ENCODE results near the gene SNTG2. TPM values are rescaled to one million over a fixed set of nuclear protein-coding genes. Genes with fewer than 3 reads are reported as not detected.

Gene SNTG2
- total and polyA plus RNA-seq, 4 donors, result 4.5 to 7.0 TPM; not detected in 2

- WGBS, 2 donors, result 51 to 64% methylated on average over 7 of the region's 7 CpGs
Observed at GRCh38 chr2:1394709-1395408, 444.2 kb downstream of the SNTG2 start.

GRCh38 chr2:1397350-1397749, 446.7 kb downstream of the SNTG2 start:
- 49 to 63% methylated on average over 4 of the region's 4 CpGs for WGBS, 2 donors
- Histone ChIP-seq H3K27ac (ENCODE audit: low read depth in 1 of 2, low read length in 2 of 2) (no peak overlapping the region), H3K27me3 (ENCODE audit: control insufficient read depth in 1 of 2, insufficient read depth in 2 of 2, low read length in 1 of 2) (no peaks in the 10 kb centered on the region), H3K36me3 (ENCODE audit: control insufficient read depth in 1 of 2, insufficient read depth in 2 of 2, low read length in 1 of 2) (no peaks in the 10 kb centered on the region), H3K4me1 (ENCODE audit: control insufficient read depth in 1 of 2, insufficient read depth in 2 of 2, low read length in 2 of 2) (no peaks in the 10 kb centered on the region), H3K9me3 (ENCODE audit: control insufficient read depth, low read length) (peaks cover 2% of the 10 kb centered on the region), H3K4me3 (ENCODE audit: low read length in 2 of 2) (no peak overlapping the region)
- no peak for ATAC-seq (ENCODE audit: low FRiP score)
- intact Hi-C loops (cut with DNase I), result no loop called here
- no peak for DNase-seq

More at GRCh38 chr2:1394709-1395408, 444.2 kb downstream of the SNTG2 start:
- H3K4me1 ChIP-seq (ENCODE audit: control insufficient read depth in 1 of 2, insufficient read depth in 2 of 2, low read length in 2 of 2), result no peaks in the 10 kb centered on the region
- H3K27me3 ChIP-seq (ENCODE audit: control insufficient read depth in 1 of 2, insufficient read depth in 2 of 2, low read length in 1 of 2), result no peaks in the 10 kb centered on the region
- no peak overlapping the region for H3K27ac ChIP-seq (ENCODE audit: low read depth in 1 of 2, low read length in 2 of 2)
- no peak for DNase-seq
- intact Hi-C loops (cut with DNase I), result no loop called here
- H3K36me3 ChIP-seq (ENCODE audit: control insufficient read depth in 1 of 2, insufficient read depth in 2 of 2, low read length in 1 of 2), result no peaks in the 10 kb centered on the region
- no peaks in the 10 kb centered on the region for H3K9me3 ChIP-seq (ENCODE audit: control insufficient read depth, low read length)
- no peak for ATAC-seq (ENCODE audit: low FRiP score)
- no peak overlapping the region for H3K4me3 ChIP-seq (ENCODE audit: low read length in 2 of 2)

DNA sequence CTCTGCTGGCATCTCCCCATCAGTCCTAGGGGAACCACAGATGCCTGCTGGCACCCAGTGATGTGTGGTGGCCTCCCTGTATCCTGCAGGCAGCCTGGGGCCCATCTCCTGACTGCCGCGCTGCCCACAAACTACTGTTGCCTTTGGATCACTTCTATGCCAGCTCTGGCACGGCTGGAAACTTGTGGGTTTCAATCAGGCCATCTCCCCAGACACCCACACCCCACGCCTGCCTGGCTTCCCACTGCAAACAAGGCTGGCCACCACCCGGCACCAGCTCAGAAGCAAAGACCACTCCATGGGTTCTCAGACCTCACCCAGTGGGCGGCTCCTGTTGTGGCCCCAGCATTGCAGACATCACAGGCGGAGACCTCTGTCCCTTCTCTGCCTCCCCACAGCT, 447.5 kb downstream of the SNTG2 start:
- no peak for ATAC-seq (ENCODE audit: low FRiP score)
- 44 to 47% methylated on average over 7 of the region's 7 CpGs for WGBS, 2 donors

GRCh38 chr2:1400943-1401735, 450.5 kb downstream of the SNTG2 start:
- Histone ChIP-seq H3K27me3 (ENCODE audit: control insufficient read depth in 1 of 2, insufficient read depth in 2 of 2, low read length in 1 of 2) (no peaks in the 10 kb centered on the region), H3K9me3 (ENCODE audit: control insufficient read depth, low read length) (peaks cover 2% of the 10 kb centered on the region), H3K4me3 (ENCODE audit: low read length in 2 of 2) (no peak overlapping the region), H3K4me1 (ENCODE audit: control insufficient read depth in 1 of 2, insufficient read depth in 2 of 2, low read length in 2 of 2) (no peaks in the 10 kb centered on the region), H3K36me3 (ENCODE audit: control insufficient read depth in 1 of 2, insufficient read depth in 2 of 2, low read length in 1 of 2) (no peaks in the 10 kb centered on the region), H3K27ac (ENCODE audit: low read depth in 1 of 2, low read length in 2 of 2) (no peak overlapping the region)
- ATAC-seq (ENCODE audit: low FRiP score), result no peak
- 78% methylated on average over 8 of the region's 8 CpGs for WGBS, 2 donors
- intact Hi-C loops (cut with DNase I), result no loop called here
- no peak for DNase-seq

More for the DNA sequence above, 447.5 kb downstream of the SNTG2 start:
- Histone ChIP-seq H3K27me3 (ENCODE audit: control insufficient read depth in 1 of 2, insufficient read depth in 2 of 2, low read length in 1 of 2) (no peaks in the 10 kb centered on the region), H3K9me3 (ENCODE audit: control insufficient read depth, low read length) (peaks cover 2% of the 10 kb centered on the region), H3K27ac (ENCODE audit: low read depth in 1 of 2, low read length in 2 of 2) (no peak overlapping the region), H3K4me3 (ENCODE audit: low read length in 2 of 2) (no peak overlapping the region), H3K36me3 (ENCODE audit: control insufficient read depth in 1 of 2, insufficient read depth in 2 of 2, low read length in 1 of 2) (no peaks in the 10 kb centered on the region), H3K4me1 (ENCODE audit: control insufficient read depth in 1 of 2, insufficient read depth in 2 of 2, low read length in 2 of 2) (no peaks in the 10 kb centered on the region)
- DNase-seq, result no peak
- intact Hi-C loops (cut with DNase I), result no loop called here

GRCh38 chr2:1402064-1402463, 451.4 kb downstream of the SNTG2 start:
- ATAC-seq (ENCODE audit: low FRiP score) (no peak), DNase-seq (no peak)
- no peaks in the 10 kb centered on the region for H3K36me3 ChIP-seq (ENCODE audit: control insufficient read depth in 1 of 2, insufficient read depth in 2 of 2, low read length in 1 of 2)
- no peak overlapping the region for H3K27ac ChIP-seq (ENCODE audit: low read depth in 1 of 2, low read length in 2 of 2)
- peaks cover 2% of the 10 kb centered on the region for H3K9me3 ChIP-seq (ENCODE audit: control insufficient read depth, low read length)
- no peaks in the 10 kb centered on the region for H3K27me3 ChIP-seq (ENCODE audit: control insufficient read depth in 1 of 2, insufficient read depth in 2 of 2, low read length in 1 of 2)
- intact Hi-C loops (cut with DNase I), result no loop called here
- H3K4me3 ChIP-seq (ENCODE audit: low read length in 2 of 2), result no peak overlapping the region
- H3K4me1 ChIP-seq (ENCODE audit: control insufficient read depth in 1 of 2, insufficient read depth in 2 of 2, low read length in 2 of 2), result no peaks in the 10 kb centered on the region
- 65 to 76% methylated on average over 9 of the region's 9 CpGs for WGBS, 2 donors

- Histone ChIP-seq H3K36me3 (ENCODE audit: control insufficient read depth in 1 of 2, insufficient read depth in 2 of 2, low read length in 1 of 2) (no peaks in the 10 kb centered on the region), H3K27me3 (ENCODE audit: control insufficient read depth in 1 of 2, insufficient read depth in 2 of 2, low read length in 1 of 2) (no peaks in the 10 kb centered on the region), H3K27ac (ENCODE audit: low read depth in 1 of 2, low read length in 2 of 2) (no peak overlapping the region), H3K4me1 (ENCODE audit: control insufficient read depth in 1 of 2, insufficient read depth in 2 of 2, low read length in 2 of 2) (no peaks in the 10 kb centered on the region), H3K9me3 (ENCODE audit: control insufficient read depth, low read length) (peaks cover 2% of the 10 kb centered on the region), H3K4me3 (ENCODE audit: low read length in 2 of 2) (no peak overlapping the region)
- intact Hi-C loops (cut with DNase I), result no loop called here
- WGBS, 2 donors, result 83 to 90% methylated on average over 12 of the region's 12 CpGs
- DNase-seq (no peak), ATAC-seq (ENCODE audit: low FRiP score) (no peak)
Observed at GRCh38 chr2:1403565-1403964, 452.9 kb downstream of the SNTG2 start.

DNA sequence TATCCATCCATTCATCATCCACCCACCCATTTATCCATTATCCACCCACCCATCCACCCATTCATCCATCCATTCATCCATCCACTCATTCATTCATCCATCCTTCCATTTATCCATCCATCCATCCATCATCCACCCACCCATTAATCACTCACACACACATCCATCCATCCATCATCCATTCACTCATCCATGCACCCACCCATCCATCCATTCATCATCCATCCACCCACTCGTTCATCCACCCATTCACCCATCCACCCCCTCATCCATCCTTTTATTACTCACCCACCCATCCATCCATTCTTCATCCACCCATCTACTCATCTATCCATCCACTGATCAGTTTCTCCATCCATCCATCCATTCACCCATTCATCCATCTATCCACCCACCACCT, 454.5 kb downstream of the SNTG2 start:
- H3K36me3 ChIP-seq (ENCODE audit: control insufficient read depth in 1 of 2, insufficient read depth in 2 of 2, low read length in 1 of 2), result no peaks in the 10 kb centered on the region
- 62 to 65% methylated on average over 1 of the region's 1 CpG for WGBS, 2 donors
- ATAC-seq (ENCODE audit: low FRiP score) (no peak), DNase-seq (no peak)
- H3K4me1 ChIP-seq (ENCODE audit: control insufficient read depth in 1 of 2, insufficient read depth in 2 of 2, low read length in 2 of 2), result no peaks in the 10 kb centered on the region
- no peaks in the 10 kb centered on the region for H3K27me3 ChIP-seq (ENCODE audit: control insufficient read depth in 1 of 2, insufficient read depth in 2 of 2, low read length in 1 of 2)
- no peak overlapping the region for H3K4me3 ChIP-seq (ENCODE audit: low read length in 2 of 2)
- H3K9me3 ChIP-seq (ENCODE audit: control insufficient read depth, low read length), result peaks cover 2% of the 10 kb centered on the region
- intact Hi-C loops (cut with DNase I), result no loop called here
- H3K27ac ChIP-seq (ENCODE audit: low read depth in 1 of 2, low read length in 2 of 2), result no peak overlapping the region

DNA sequence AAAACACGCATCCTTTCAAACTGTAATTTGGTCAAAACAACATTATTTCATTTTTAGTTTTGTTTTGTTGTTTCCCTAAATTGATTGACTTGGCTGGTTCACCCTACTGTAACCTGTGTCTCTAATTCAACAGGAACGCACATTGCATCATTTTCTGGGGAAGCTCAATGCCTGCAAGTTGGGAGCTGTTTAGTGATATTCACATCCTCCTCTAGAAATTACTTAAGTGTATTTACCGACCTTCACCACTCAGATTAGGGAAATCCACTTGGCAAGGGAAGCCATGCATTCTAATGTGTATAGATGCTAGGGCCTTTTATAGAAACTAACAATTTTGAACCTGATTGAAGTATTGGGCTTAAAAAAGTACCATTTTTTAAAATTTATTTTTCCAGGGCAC, 455.3 kb downstream of the SNTG2 start:
- no peaks in the 10 kb centered on the region for H3K36me3 ChIP-seq (ENCODE audit: control insufficient read depth in 1 of 2, insufficient read depth in 2 of 2, low read length in 1 of 2)
- no peaks in the 10 kb centered on the region for H3K4me1 ChIP-seq (ENCODE audit: control insufficient read depth in 1 of 2, insufficient read depth in 2 of 2, low read length in 2 of 2)
- ATAC-seq (ENCODE audit: low FRiP score) (no peak), DNase-seq (no peak)
- WGBS, 2 donors, result 77% methylated on average over 3 of the region's 3 CpGs
- no peak overlapping the region for H3K4me3 ChIP-seq (ENCODE audit: low read length in 2 of 2)
- no peak overlapping the region for H3K27ac ChIP-seq (ENCODE audit: low read depth in 1 of 2, low read length in 2 of 2)
- peaks cover 2% of the 10 kb centered on the region for H3K9me3 ChIP-seq (ENCODE audit: control insufficient read depth, low read length)
- intact Hi-C loops (cut with DNase I), result no loop called here
- H3K27me3 ChIP-seq (ENCODE audit: control insufficient read depth in 1 of 2, insufficient read depth in 2 of 2, low read length in 1 of 2), result no peaks in the 10 kb centered on the region

DNA sequence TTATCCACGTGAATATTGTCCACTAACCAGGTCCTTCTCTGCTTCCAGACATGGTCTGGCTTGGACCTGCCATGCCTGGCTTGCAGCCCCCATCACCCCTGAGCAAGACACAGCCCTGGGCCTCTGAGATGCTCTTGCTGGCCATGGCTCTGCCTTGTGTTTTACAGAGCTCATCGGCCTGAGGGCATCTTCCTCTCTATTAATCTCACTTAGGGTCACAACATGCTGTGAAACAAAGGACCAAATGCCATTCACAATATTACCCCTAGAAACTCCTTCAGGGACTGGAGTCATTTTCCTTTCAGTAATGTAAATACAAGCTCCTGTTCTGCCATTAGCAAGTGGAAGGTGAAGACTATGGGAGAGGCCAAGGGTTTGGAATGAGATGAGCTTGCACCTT, 455.8 kb downstream of the SNTG2 start:
- Histone ChIP-seq H3K27me3 (ENCODE audit: control insufficient read depth in 1 of 2, insufficient read depth in 2 of 2, low read length in 1 of 2) (no peaks in the 10 kb centered on the region), H3K4me3 (ENCODE audit: low read length in 2 of 2) (no peak overlapping the region), H3K4me1 (ENCODE audit: control insufficient read depth in 1 of 2, insufficient read depth in 2 of 2, low read length in 2 of 2) (no peaks in the 10 kb centered on the region), H3K9me3 (ENCODE audit: control insufficient read depth, low read length) (peaks cover 2% of the 10 kb centered on the region), H3K36me3 (ENCODE audit: control insufficient read depth in 1 of 2, insufficient read depth in 2 of 2, low read length in 1 of 2) (no peaks in the 10 kb centered on the region), H3K27ac (ENCODE audit: low read depth in 1 of 2, low read length in 2 of 2) (no peak overlapping the region)
- intact Hi-C loops (cut with DNase I), result no loop called here
- ATAC-seq (ENCODE audit: low FRiP score) (no peak), DNase-seq (no peak)
- 75% methylated on average over 2 of the region's 2 CpGs for WGBS, 2 donors
